Endothelial cell of umbilical vein (primary cell): ENCODE results near the gene PRKCZ. TPM values are rescaled to one million over a fixed set of nuclear protein-coding genes. Genes with fewer than 3 reads are reported as not detected.

Experiments used
- BruUV-seq: library from RNA; stranded (reverse); fragments of 400-500 nt; replicated peaks from 2 replicates; lab custom pipeline; 2021; lab: Mats Ljungman, UMichigan
- CTCF ChIA-PET: fragments of 300-600, 350-600 bp; sonication (Branson Sonifier 250); formaldehyde crosslinking; loops from one replicate; lab custom pipeline; 2021; ENCODE audit warnings: antibody characterized with exemption, inconsistent platforms; lab: Charles Lee
- POLR2A ChIA-PET: fragments of 300-600, 350-600 bp; sonication (Branson Sonifier 250); formaldehyde crosslinking; loops from one replicate; lab custom pipeline; 2021; ENCODE audit warnings: antibody characterized with exemption, inconsistent platforms; lab: Charles Lee
- DNase-seq: peaks from one replicate; pipeline ENCODE4 v3.0.0-alpha.2; 2011; ENCODE audit warnings: low read depth, low spot score
- FAIRE-seq: peaks from 2 replicates; lab custom pipeline; 2011; peaks lifted over from hg19 to GRCh38; lab: Jason Lieb, UNC
- H2AFZ ChIP-seq: 2 replicates; pipeline ENCODE4 v1.6.0; 2012; ENCODE audit warnings: low read depth, low read length, control low read depth, inconsistent platforms
- H3K27ac ChIP-seq: 2 replicates; pipeline ENCODE4 v1.5.1; 2011; ENCODE audit warnings: low read depth, mild to moderate bottlenecking, control low read depth, low read length, moderate library complexity; ENCODE audit not compliant: insufficient read depth
- H3K27me3 ChIP-seq, 2 experiments: 2 replicates each; pipeline versions ENCODE4 v1.6.0 to v1.6.1; 2011; ENCODE audit warnings: low read length in 2 of 2, mixed read lengths in 1 of 2; ENCODE audit not compliant: control insufficient read depth in 2 of 2, insufficient read depth in 2 of 2
- H3K36me3 ChIP-seq, 2 experiments: 2 replicates in 1 of 2; 3 replicates in 1 of 2; pipeline ENCODE4 v1.5.1; 2011; ENCODE audit warnings: low read length in 2 of 2, mild to moderate bottlenecking in 1 of 2, moderate library complexity in 1 of 2; ENCODE audit not compliant: control insufficient read depth in 2 of 2, insufficient read depth in 2 of 2; ENCODE audit errors: extremely low read depth in 1 of 2
- H3K4me1 ChIP-seq: 3 replicates; pipeline ENCODE4 v1.5.1; 2011; ENCODE audit warnings: mild to moderate bottlenecking, low read length; ENCODE audit not compliant: control insufficient read depth, insufficient read depth; ENCODE audit errors: extremely low read depth
- H3K4me2 ChIP-seq: 2 replicates; pipeline ENCODE4 v1.6.1; 2011; ENCODE audit warnings: low read length, control low read depth, mixed read lengths; ENCODE audit not compliant: insufficient read depth
- H3K4me3 ChIP-seq, 3 experiments: fragments of 200-600 bp in 1 of 3; sonication (generic), shearing (Covaris generic) in 1 of 3; replicated peaks in 1 of 3; 2 replicates each; pipeline ENCODE4 v1.5.1; 2011 to 2016; ENCODE audit warnings: control low read depth in 3 of 3, low read length in 3 of 3, mild to moderate bottlenecking in 2 of 3, inconsistent platforms in 1 of 3, low read depth in 1 of 3, moderate library complexity in 1 of 3; ENCODE audit not compliant: insufficient read depth in 1 of 3
- H3K79me2 ChIP-seq: 2 replicates; pipeline ENCODE4 v1.6.0; 2012; ENCODE audit warnings: low read length, inconsistent platforms; ENCODE audit not compliant: control insufficient read depth, insufficient read depth
- H3K9ac ChIP-seq: replicated peaks from 2 replicates; pipeline ENCODE3; 2011; ENCODE audit warnings: low read length, control low read depth; ENCODE audit not compliant: insufficient read depth; ENCODE audit errors: extremely low read depth
- H3K9me1 ChIP-seq: replicated peaks from 3 replicates; pipeline ENCODE4 v1.6.0; 2011; ENCODE audit warnings: mild to moderate bottlenecking, low read length; ENCODE audit not compliant: control insufficient read depth, insufficient read depth; ENCODE audit errors: extremely low read depth
- H3K9me3 ChIP-seq: replicated peaks from 2 replicates; pipeline ENCODE4 v1.5.1; 2012; ENCODE audit warnings: low read length, inconsistent platforms; ENCODE audit not compliant: control insufficient read depth, insufficient read depth
- H4K20me1 ChIP-seq: replicated peaks from 2 replicates; pipeline ENCODE3; 2011; ENCODE audit warnings: mild to moderate bottlenecking, low read length; ENCODE audit not compliant: control insufficient read depth, insufficient read depth; ENCODE audit errors: extremely low read depth
- EZH2 ChIP-seq: IDR thresholded peaks from 2 replicates; pipeline ENCODE4 v1.6.1; 2012; ENCODE audit warnings: borderline replicate concordance, low read depth, mild to moderate bottlenecking, moderate library complexity, low read length, inconsistent platforms; ENCODE audit not compliant: severe bottlenecking
- FOS ChIP-seq: IDR thresholded peaks from 2 replicates; pipeline ENCODE4 v1.6.1; 2011; ENCODE audit warnings: mild to moderate bottlenecking, low read length, moderate library complexity, borderline replicate concordance; ENCODE audit not compliant: insufficient read depth
- GATA2 ChIP-seq: IDR thresholded peaks from 2 replicates; pipeline ENCODE4 v1.7.0; 2011; ENCODE audit warnings: low read depth, mild to moderate bottlenecking, moderate library complexity, mixed read lengths, low read length; ENCODE audit not compliant: insufficient read length, insufficient read depth
- JUN ChIP-seq: IDR thresholded peaks from 2 replicates; pipeline ENCODE4 v1.6.1; 2011; ENCODE audit warnings: borderline replicate concordance, low read depth; ENCODE audit not compliant: insufficient read length, insufficient read depth
- MYC ChIP-seq: IDR thresholded peaks from one replicate; pipeline ENCODE4 v1.6.1; 2011; ENCODE audit warnings: mild to moderate bottlenecking, low read depth, low read length
- POLR2A ChIP-seq: IDR thresholded peaks from 2 replicates; pipeline ENCODE4 v1.6.1; 2012; ENCODE audit warnings: low read depth, mild to moderate bottlenecking, control low read depth, low read length
- POLR2AphosphoS5 ChIP-seq: IDR thresholded peaks from 2 replicates; pipeline ENCODE4 v1.6.1; 2012; ENCODE audit warnings: low read depth, mild to moderate bottlenecking, control low read depth, low read length, moderate library complexity; ENCODE audit not compliant: insufficient read depth
- dilution Hi-C: fragments of 300-500 bp; cut with MboI; formaldehyde crosslinking; loops from one replicate; pipeline ENCODE4 v1.15.0; 2019; ENCODE audit warnings: low sequenced_read_pairs; ENCODE audit not compliant: extremely low pct_ligation_motif_present
- intact Hi-C: fragments of 100-400 bp; cut with micrococcal nuclease; formaldehyde crosslinking; loops from one replicate; pipeline ENCODE4 v1.10.0; 2022
- polyA plus RNA-seq, 4 experiments: library from polyadenylated mRNA; depleted of rRNA in 3 of 4; stranded (reverse) in 3 of 4; unstranded in 1 of 4; fragments of >200 nt; gene quantifications; 2 replicates each; pipeline versions ENCODE4 v1.2.1 to v1.2.3, GENCODE V29; 2011 to 2012; ENCODE audit warnings: missing spikeins in 1 of 4
- total RNA-seq: library from RNA; stranded (reverse); gene quantifications from 2 replicates; pipeline ENCODE4 v1.2.3, GENCODE V29; 2021
- TF ChIP-seq, protein P1 (sequence below), 2 donors: IDR thresholded peaks; 1 replicate in 1 of 2; 2 replicates in 1 of 2; pipeline ENCODE4 v1.5.1; 2011; ENCODE audit warnings: low read length in 2 of 2, mild to moderate bottlenecking in 2 of 2, moderate library complexity in 2 of 2, control low read depth in 1 of 2, inconsistent platforms in 1 of 2, low read depth in 1 of 2; ENCODE audit not compliant: insufficient read depth in 1 of 2; ENCODE audit errors: extremely low read depth in 1 of 2
- TF ChIP-seq, protein P2 (sequence below): IDR thresholded peaks from 2 replicates; pipeline ENCODE4 v1.6.1; 2011; ENCODE audit not compliant: insufficient read depth, insufficient read length

PRKCZ gene
- total and polyA plus RNA-seq, 2 donors (not counting 3 experiments of a cell fraction or from before 2014, with no cell fraction given) = 0.22 to 1.7 TPM

DNA sequence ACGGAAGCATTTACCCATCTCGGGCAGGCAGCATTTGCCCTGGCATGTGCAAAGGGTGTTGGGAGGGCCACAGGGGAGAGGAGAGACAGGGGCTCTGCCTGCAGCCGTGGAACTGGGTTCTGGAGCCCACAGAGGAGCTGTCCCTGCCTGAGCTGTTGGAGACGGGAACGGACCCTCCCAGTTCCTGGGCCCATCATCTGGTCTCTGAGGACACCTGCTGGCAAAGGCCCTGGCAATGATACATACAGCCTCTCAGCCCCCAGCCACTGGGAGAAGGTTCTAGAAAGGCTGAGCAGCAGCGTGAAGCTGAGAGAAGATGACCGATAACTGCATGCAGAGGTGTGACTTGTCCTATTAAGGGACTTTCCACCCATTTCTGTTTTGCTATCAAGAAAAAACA is 113.0 kb downstream of the PRKCZ start:
- no peak for FAIRE-seq
- dilution Hi-C loops = no loop called here
- Histone ChIP-seq H3K27ac (no peak overlapping the region), H3K4me2 (no peak overlapping the region), H3K4me3 (no peak overlapping the region), H2AFZ (no peak overlapping the region), H3K9ac (no peak overlapping the region), H3K79me2 (no peaks in the 10 kb centered on the region), H3K27me3 (no peaks in the 10 kb centered on the region), H4K20me1 (no peaks in the 10 kb centered on the region), H3K4me1 (no peaks in the 10 kb centered on the region), H3K36me3 (no peaks in the 10 kb centered on the region), H3K9me1 (no peaks in the 10 kb centered on the region), H3K9me3 (no peaks in the 10 kb centered on the region)
- TF ChIP-seq, protein P1, sequence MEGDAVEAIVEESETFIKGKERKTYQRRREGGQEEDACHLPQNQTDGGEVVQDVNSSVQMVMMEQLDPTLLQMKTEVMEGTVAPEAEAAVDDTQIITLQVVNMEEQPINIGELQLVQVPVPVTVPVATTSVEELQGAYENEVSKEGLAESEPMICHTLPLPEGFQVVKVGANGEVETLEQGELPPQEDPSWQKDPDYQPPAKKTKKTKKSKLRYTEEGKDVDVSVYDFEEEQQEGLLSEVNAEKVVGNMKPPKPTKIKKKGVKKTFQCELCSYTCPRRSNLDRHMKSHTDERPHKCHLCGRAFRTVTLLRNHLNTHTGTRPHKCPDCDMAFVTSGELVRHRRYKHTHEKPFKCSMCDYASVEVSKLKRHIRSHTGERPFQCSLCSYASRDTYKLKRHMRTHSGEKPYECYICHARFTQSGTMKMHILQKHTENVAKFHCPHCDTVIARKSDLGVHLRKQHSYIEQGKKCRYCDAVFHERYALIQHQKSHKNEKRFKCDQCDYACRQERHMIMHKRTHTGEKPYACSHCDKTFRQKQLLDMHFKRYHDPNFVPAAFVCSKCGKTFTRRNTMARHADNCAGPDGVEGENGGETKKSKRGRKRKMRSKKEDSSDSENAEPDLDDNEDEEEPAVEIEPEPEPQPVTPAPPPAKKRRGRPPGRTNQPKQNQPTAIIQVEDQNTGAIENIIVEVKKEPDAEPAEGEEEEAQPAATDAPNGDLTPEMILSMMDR (IDR thresholded peaks at IDR 0.05; ENCODE audit: extremely low read depth in 1 of 2, insufficient read depth in 1 of 2, low read depth in 1 of 2, low read length in 2 of 2) = no peak
- TF ChIP-seq POLR2AphosphoS5 (no peak), FOS (no peak), MYC (no peak), EZH2 (no peak), JUN (no peak), POLR2A (no peak), GATA2 (no peak)
- TF ChIP-seq, protein P2, sequence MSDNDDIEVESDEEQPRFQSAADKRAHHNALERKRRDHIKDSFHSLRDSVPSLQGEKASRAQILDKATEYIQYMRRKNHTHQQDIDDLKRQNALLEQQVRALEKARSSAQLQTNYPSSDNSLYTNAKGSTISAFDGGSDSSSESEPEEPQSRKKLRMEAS = no peak
- BruUV-seq = no TSS peak
- ChIA-PET POLR2A (no interaction called here), CTCF (interaction anchor here (0.8 to 5.2 kb wide), 5 partner anchors 11 to 71 kb away, joined by 3 to 40 read pairs (median 11); no protein-coding TSS in a partner anchor)
- intact Hi-C loops = no loop called here
- no peak for DNase-seq
